K562 (cell line): Measurements from ENCODE around the gene FTSJ1.

Source experiments
- SPI1 ChIP-seq: IDR thresholded peaks from 2 replicates; pipeline ENCODE4 v1.6.1; 2011; ENCODE audit warnings: low read depth, low read length, control low read depth, borderline replicate concordance
- ZNF274 ChIP-seq: IDR thresholded peaks from 2 replicates; pipeline ENCODE4 v1.6.1; 2011; ENCODE audit warnings: low read depth, mild to moderate bottlenecking, low read length, moderate library complexity, borderline replicate concordance
- TF ChIP-seq, protein P1 (sequence below), 3 experiments: IDR thresholded peaks in 2 of 3; conservative IDR thresholded peaks in 1 of 3; 2 replicates each; pipeline ENCODE4 v1.5.1; 2011 to 2012; ENCODE audit warnings: low read length in 3 of 3, mild to moderate bottlenecking in 3 of 3, control low read depth in 2 of 3, improper control_type of control experiment in 1 of 3, inconsistent platforms in 1 of 3, low read depth in 1 of 3, mixed read lengths in 1 of 3, moderate library complexity in 1 of 3; ENCODE audit not compliant: insufficient read depth in 2 of 3

DNA sequence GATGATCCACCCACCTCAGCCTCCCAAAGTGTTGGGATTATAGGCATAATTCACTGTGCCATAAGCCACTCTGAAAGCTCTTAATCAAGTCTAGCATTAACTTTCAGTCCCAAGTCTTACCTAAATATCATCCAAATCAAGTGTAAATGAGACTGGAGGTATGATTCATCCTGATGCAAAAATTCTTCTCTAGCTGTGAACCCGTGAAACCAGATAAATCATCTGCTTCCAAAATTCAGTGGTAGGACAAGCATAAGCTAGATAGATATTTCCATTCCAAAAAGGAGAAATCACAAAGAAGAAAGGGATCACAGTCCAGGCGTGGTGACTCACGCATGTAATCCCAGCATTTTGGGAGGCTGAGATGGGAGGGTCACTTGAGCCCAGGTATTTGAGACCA lies 54.7 kb downstream of the FTSJ1 start:
- TF ChIP-seq SPI1 (no peak), ZNF274 (no peak)
- TF ChIP-seq, protein P1, sequence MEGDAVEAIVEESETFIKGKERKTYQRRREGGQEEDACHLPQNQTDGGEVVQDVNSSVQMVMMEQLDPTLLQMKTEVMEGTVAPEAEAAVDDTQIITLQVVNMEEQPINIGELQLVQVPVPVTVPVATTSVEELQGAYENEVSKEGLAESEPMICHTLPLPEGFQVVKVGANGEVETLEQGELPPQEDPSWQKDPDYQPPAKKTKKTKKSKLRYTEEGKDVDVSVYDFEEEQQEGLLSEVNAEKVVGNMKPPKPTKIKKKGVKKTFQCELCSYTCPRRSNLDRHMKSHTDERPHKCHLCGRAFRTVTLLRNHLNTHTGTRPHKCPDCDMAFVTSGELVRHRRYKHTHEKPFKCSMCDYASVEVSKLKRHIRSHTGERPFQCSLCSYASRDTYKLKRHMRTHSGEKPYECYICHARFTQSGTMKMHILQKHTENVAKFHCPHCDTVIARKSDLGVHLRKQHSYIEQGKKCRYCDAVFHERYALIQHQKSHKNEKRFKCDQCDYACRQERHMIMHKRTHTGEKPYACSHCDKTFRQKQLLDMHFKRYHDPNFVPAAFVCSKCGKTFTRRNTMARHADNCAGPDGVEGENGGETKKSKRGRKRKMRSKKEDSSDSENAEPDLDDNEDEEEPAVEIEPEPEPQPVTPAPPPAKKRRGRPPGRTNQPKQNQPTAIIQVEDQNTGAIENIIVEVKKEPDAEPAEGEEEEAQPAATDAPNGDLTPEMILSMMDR (IDR thresholded peaks at IDR 0.05 in 2 of 3, conservative IDR thresholded peaks at IDR 0.05 in 1 of 3; ENCODE audit: insufficient read depth in 2 of 3, low read depth in 1 of 3, low read length in 3 of 3), result no peak
